ENCODE data around the gene QSOX2. TPM values are rescaled to one million over a fixed set of nuclear protein-coding genes. Genes with fewer than 3 reads are reported as not detected.

QSOX2 gene
- total RNA-seq, 1 donor = 12.7 TPM

DNA sequence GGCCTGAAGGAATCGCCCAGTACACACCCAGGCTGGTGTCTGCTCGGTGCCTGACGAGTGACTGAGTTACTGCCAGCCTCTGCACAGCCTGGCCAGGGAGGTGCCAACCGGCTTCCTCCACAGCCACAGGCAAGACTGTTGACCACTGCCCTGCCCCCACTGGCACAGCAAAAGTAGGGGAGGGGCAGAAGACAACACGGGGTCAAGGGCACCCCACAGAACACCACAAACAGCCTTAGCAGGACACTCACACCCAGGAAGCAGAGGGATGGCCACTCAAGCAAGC lies 40.0 kb downstream of the QSOX2 start:
- H3K36me3 ChIP-seq (ENCODE audit: insufficient read depth, low read length) = no peaks in the 10 kb centered on the region
- H3K27ac ChIP-seq (ENCODE audit: low read depth, low read length) = no peak overlapping the region
- H3K9me3 ChIP-seq (ENCODE audit: low read depth, low read length) = no peaks in the 10 kb centered on the region
- H2AFZ ChIP-seq (ENCODE audit: low read length) = no peak overlapping the region
- H3K4me2 ChIP-seq (ENCODE audit: insufficient read depth, low read length) = no peak overlapping the region
- DNase-seq (ENCODE audit: insufficient read length, low spot score, missing footprints) = no peak
- no peak overlapping the region for H3K4me3 ChIP-seq (ENCODE audit: insufficient read depth, low read length)
- peaks cover 31% of the 10 kb centered on the region for H4K20me1 ChIP-seq (ENCODE audit: insufficient read depth, low read length)
- H3K4me1 ChIP-seq (ENCODE audit: insufficient read depth, low read length) = no peaks in the 10 kb centered on the region
- peaks cover 39% of the 10 kb centered on the region for H3K27me3 ChIP-seq (ENCODE audit: insufficient read depth, low read length)
- no peaks in the 10 kb centered on the region for H3K79me2 ChIP-seq (ENCODE audit: insufficient read depth, low read length)
- TF ChIP-seq, protein P1, sequence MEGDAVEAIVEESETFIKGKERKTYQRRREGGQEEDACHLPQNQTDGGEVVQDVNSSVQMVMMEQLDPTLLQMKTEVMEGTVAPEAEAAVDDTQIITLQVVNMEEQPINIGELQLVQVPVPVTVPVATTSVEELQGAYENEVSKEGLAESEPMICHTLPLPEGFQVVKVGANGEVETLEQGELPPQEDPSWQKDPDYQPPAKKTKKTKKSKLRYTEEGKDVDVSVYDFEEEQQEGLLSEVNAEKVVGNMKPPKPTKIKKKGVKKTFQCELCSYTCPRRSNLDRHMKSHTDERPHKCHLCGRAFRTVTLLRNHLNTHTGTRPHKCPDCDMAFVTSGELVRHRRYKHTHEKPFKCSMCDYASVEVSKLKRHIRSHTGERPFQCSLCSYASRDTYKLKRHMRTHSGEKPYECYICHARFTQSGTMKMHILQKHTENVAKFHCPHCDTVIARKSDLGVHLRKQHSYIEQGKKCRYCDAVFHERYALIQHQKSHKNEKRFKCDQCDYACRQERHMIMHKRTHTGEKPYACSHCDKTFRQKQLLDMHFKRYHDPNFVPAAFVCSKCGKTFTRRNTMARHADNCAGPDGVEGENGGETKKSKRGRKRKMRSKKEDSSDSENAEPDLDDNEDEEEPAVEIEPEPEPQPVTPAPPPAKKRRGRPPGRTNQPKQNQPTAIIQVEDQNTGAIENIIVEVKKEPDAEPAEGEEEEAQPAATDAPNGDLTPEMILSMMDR (IDR thresholded peaks at IDR 0.05; ENCODE audit: extremely low read depth, low read depth, low read length) = no peak

DNA sequence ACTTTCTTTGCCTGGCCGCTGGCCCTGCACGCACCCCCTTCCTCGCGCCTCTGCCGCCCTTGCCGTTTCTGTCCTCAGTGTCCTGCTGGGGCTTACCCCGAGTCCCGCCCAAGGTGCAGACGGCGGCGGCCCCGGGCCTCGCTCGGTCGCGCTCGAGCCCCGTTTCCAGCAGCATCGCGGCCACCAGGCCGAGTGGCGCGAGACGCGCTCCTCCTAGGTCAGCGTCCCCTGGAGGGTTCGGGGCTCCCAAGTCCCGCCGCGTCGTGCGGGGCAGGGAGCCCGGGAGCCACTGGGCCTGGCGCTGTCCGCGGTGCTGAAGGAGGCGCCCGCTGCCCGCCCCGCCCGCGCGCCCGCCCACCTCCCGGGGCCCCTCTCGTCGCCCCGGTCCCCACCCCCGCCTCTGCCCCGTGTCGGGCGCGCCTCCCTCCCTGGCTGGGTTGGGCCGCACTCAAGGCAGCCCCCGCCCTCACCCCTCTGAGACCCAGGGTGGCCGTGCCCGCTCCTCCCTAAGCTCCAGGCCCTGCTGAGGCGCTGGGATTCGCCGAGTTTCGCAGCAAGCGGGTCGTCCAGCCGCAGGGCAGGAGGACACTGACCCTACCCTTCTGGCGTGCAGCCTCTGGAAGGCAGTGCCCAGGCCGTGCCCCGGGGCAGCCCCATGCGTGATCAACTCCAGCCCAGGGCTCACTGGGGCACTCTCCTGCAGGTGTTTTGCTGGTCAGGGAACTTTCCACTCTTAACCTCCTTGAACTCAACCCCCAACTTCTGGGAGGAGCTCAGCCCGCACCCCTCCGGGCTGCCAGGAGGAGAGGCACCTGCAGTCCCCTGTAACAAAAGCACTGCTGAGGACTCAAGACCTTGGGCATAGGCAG lies 40.5 kb downstream of the QSOX2 start, which contains the start of gene LHX3:
Gene LHX3, minus strand, starts transcription at position 291 of the 869 bp plus-strand sequence. Its CDS starts 116 bp downstream, at position 175.
- no peaks in the 10 kb centered on the region for H3K4me1 ChIP-seq (ENCODE audit: insufficient read depth, low read length)

DNA sequence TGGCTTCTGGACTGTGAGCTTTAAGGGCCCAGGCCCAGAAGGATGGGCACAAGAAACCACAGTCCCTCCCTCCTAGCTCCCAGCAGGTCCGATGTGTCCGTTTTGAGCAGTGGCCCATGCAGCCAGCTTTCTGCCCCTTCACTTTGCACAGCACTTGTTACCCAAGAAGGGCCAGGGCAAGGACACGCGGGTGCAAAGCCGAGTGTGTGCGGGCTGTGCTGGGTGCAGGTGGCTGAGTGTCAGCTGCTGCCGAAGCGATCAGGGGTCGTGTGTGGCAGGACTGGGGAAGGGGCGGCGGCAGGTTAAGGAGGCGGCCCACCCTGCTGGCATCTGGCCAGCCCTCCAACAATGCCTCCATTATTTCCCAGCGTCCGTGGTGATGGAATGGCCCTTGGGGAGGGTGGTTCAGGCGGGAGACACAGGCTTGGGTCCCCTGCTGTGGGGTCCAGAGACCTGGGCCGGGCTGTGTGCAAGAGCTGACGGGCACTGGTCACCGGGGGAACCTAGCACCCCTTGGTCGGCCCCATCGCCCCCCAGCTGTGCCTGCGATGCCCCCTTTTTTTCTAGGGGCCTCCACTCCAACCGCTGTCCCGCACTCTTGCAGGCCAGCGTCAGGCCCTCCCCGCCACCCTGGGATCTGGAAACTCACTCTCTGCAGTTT lies 41.3 kb downstream of the QSOX2 start:
- Histone ChIP-seq H3K9me3 (ENCODE audit: low read depth, low read length) (no peaks in the 10 kb centered on the region), H3K27ac (ENCODE audit: low read depth, low read length) (no peak overlapping the region), H3K36me3 (ENCODE audit: insufficient read depth, low read length) (no peaks in the 10 kb centered on the region), H4K20me1 (ENCODE audit: insufficient read depth, low read length) (peaks cover 31% of the 10 kb centered on the region), H3K27me3 (ENCODE audit: insufficient read depth, low read length) (peaks cover 53% of the 10 kb centered on the region), H2AFZ (ENCODE audit: low read length) (no peak overlapping the region), H3K4me2 (ENCODE audit: insufficient read depth, low read length) (no peak overlapping the region), H3K4me3 (ENCODE audit: insufficient read depth, low read length) (no peak overlapping the region), H3K79me2 (ENCODE audit: insufficient read depth, low read length) (no peaks in the 10 kb centered on the region), H3K4me1 (ENCODE audit: insufficient read depth, low read length) (no peaks in the 10 kb centered on the region)
- TF ChIP-seq, protein P1 (IDR thresholded peaks at IDR 0.05; ENCODE audit: extremely low read depth, low read depth, low read length) = no peak
- no peak for DNase-seq (ENCODE audit: insufficient read length, low spot score, missing footprints)

More for the DNA sequence above, 40.5 kb downstream of the QSOX2 start, which contains the start of gene LHX3:
- Histone ChIP-seq H3K4me2 (ENCODE audit: insufficient read depth, low read length) (no peak within 1 kb of the TSS), H3K4me3 (ENCODE audit: insufficient read depth, low read length) (no peak within 1 kb of the TSS), H3K27me3 (ENCODE audit: insufficient read depth, low read length) (peaks cover 45% of the 10 kb centered on the region), H3K27ac (ENCODE audit: low read depth, low read length) (no peak within 1 kb of the TSS), H4K20me1 (ENCODE audit: insufficient read depth, low read length) (peaks cover 31% of the 10 kb centered on the region), H3K79me2 (ENCODE audit: insufficient read depth, low read length) (no peaks in the 10 kb centered on the region), H2AFZ (ENCODE audit: low read length) (no peak within 1 kb of the TSS), H3K9me3 (ENCODE audit: low read depth, low read length) (no peaks in the 10 kb centered on the region), H3K36me3 (ENCODE audit: insufficient read depth, low read length) (no peaks in the 10 kb centered on the region)
- TF ChIP-seq, protein P1 (IDR thresholded peaks at IDR 0.05; ENCODE audit: extremely low read depth, low read depth, low read length) = no peak
- DNase-seq (ENCODE audit: insufficient read length, low spot score, missing footprints) = peak; percentile 98
